Naive B cell (primary cell): ENCODE results near the gene GATA2. TPM values are rescaled to one million over a fixed set of nuclear protein-coding genes. Genes with fewer than 3 reads are reported as not detected.

ENCODE experiments used
- ATAC-seq, 2 donors: fragments of 150-1000 bp; cut with Tn5 transposase; 2 replicates each; pipeline ENCODE4 v1.10.0; 2021; ENCODE audit warnings: low read depth in 2 of 2, mild to moderate bottlenecking in 2 of 2, moderate library complexity in 2 of 2
- DNase-seq: peaks from one replicate; pipeline ENCODE4 v3.0.0; 2022
- H3K27ac Mint-ChIP-seq, 6 donors: one replicate each; pipeline ENCODE4 v1.8.0; 2020 to 2022; ENCODE audit warnings: mild to moderate bottlenecking in 6 of 6, mixed read lengths in 6 of 6, moderate library complexity in 5 of 6, inconsistent platforms in 2 of 6
- H3K27me3 Mint-ChIP-seq, 3 donors: one replicate each; pipeline ENCODE4 v1.8.0; 2021 to 2022; ENCODE audit warnings: mixed read lengths in 3 of 3, mild to moderate bottlenecking in 1 of 3
- H3K36me3 Mint-ChIP-seq, 2 donors: one replicate each; pipeline ENCODE4 v1.8.0; 2020 to 2022; ENCODE audit warnings: mixed read lengths in 2 of 2, inconsistent platforms in 1 of 2, mild to moderate bottlenecking in 1 of 2
- H3K4me1 Mint-ChIP-seq, 3 donors: one replicate each; pipeline ENCODE4 v1.8.0; 2020 to 2022; ENCODE audit warnings: mixed read lengths in 3 of 3, inconsistent platforms in 1 of 3, mild to moderate bottlenecking in 1 of 3, moderate library complexity in 1 of 3
- H3K4me3 Mint-ChIP-seq, 8 donors: one replicate each; pipeline ENCODE4 v1.8.0; 2020 to 2022; ENCODE audit warnings: mild to moderate bottlenecking in 8 of 8, mixed read lengths in 8 of 8, moderate library complexity in 8 of 8, inconsistent platforms in 2 of 8
- H3K9me3 Mint-ChIP-seq, 7 donors: one replicate each; pipeline ENCODE4 v1.8.0; 2020 to 2022; ENCODE audit warnings: mixed read lengths in 7 of 7, mild to moderate bottlenecking in 5 of 7, inconsistent platforms in 2 of 7, moderate library complexity in 1 of 7
- polyA plus RNA-seq, 6 donors: library from polyadenylated mRNA; unstranded; fragments of 300-500 nt; fragmentation: Illumina TruSeq; gene quantifications; one replicate each; pipeline ENCODE4 v1.2.3, GENCODE V29; 2021; ENCODE audit warnings: low read depth in 6 of 6

The GATA2 gene
- polyA plus RNA-seq: under 1 TPM in 3 of 6 donors, not detected in 3; 0.21 to 0.49 (median 0.28) TPM

DNA sequence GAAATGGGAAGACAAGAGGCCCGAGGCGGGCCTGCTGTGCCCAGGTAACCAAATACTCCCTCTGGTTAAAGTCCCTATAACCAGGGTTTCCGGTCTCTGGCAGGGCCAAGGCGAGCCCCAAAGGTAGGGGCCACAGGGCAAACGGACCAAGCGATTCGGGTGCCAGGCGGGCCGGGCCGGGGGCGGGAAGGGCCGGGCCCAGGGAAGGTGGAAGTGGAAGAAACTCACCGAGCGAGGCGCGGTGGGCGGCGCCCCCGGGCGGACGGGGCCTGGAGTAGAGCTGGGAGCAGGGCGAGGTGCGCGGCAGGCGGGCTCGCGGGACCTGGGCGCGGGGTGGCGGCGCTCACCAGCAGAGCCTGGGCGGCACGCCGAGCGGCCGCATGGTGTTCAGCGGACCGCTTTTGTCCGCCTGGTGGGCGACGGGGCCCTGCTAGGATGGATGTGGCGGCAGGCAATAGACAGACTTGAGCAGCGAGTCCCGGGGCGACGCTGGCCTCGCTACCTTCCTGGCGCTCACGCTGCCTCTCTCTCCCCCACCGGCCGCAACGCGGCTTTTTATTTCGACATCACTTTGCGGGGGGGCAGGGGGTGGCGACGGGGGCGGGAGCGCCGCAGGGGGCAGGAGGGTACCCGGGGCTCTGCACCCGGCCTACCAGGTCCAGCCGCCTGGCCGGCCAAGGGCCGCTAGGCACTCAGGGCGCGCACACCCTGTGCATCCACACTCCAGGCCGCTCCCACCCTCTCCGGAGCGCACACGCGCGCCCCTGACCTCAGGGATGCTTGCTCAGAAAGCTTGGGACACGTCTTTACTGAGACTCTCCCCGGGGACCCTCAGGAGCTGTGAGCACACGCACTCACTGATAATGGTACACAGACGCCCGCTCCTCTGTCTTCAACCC is at the start of gene GATA2:
Gene GATA2, minus strand, starts transcription at position 531 of the 899 bp plus-strand sequence. CDS start 6,170 bp downstream, outside the sequence.
- Mint-ChIP-seq H3K4me1 (peaks cover 20 to 32% (median 32%) of the 10 kb centered on the region in 3 donors), H3K9me3 (peaks cover 0 to 3% (median 0%) of the 10 kb centered on the region in 7 donors), H3K36me3 (peaks cover 4 to 8% of the 10 kb centered on the region in 2 donors), H3K27me3 (peaks cover 45 to 81% (median 75%) of the 10 kb centered on the region in 3 donors), H3K4me3 (peak within 1 kb of the TSS in 7 of 8 donors; percentile 63 to 89 (median 71)), H3K27ac (peak within 1 kb of the TSS in 2 of 6 donors; percentile 26 to 56)
- DNase-seq (no peak), ATAC-seq (peak; percentile 17 to 19)

DNA sequence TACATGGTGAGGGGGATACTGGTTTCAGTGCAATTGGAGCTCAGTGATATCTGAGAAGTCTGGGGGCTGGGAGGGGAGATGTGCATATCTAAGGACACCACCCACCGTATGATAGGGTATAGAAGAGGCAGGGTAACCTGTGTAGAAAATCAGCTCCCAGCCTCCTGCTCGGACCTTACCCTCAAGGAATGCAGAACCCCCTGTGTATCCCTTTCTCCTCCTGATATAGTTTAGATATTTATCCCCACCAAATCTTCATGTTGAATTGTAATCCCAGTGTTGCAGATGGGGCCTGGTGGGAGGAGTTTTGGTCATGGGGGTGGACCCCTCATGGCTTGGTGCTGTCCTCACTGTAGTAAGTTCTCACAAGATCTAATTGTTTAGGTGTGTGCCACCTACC is 48.2 kb upstream of the GATA2 start:
- Mint-ChIP-seq H3K27me3 (peaks cover 21 to 56% (median 51%) of the 10 kb centered on the region in 3 donors), H3K9me3 (peaks cover 11 to 33% (median 17%) of the 10 kb centered on the region in 7 donors), H3K4me3 (no peak overlapping the region), H3K4me1 (no peaks in the 10 kb centered on the region), H3K27ac (no peak overlapping the region), H3K36me3 (peaks cover 6 to 14% of the 10 kb centered on the region in 2 donors)
- DNase-seq: no peak
- no peak for ATAC-seq

DNA sequence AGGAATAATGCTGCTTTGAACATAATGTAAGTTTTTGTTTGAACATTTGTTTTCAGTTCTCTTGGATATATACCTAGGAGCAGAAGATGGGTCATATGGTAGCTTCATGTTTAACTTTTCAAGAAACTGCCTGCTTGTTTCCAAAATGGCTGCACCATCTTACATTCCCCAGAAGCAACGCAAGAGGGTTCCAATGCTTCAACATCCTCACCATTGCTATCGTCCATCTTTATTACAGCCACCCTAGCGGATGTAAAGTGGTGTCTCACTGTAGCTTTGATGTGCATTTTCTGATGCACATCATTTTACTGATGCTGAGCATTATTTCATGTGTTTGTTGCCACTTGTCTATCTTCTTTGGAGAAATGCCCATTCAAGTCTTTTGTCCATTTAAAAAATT is 46.4 kb upstream of the GATA2 start:
- peaks cover 12 to 28% (median 16%) of the 10 kb centered on the region in 7 donors for H3K9me3 Mint-ChIP-seq
- no peak overlapping the region for H3K4me3 Mint-ChIP-seq
- DNase-seq (no peak), ATAC-seq (no peak)
- peaks cover 6 to 14% of the 10 kb centered on the region in 2 donors for H3K36me3 Mint-ChIP-seq
- H3K27me3 Mint-ChIP-seq: peaks cover 35 to 71% (median 58%) of the 10 kb centered on the region in 3 donors
- H3K4me1 Mint-ChIP-seq: no peaks in the 10 kb centered on the region
- no peak overlapping the region for H3K27ac Mint-ChIP-seq

DNA sequence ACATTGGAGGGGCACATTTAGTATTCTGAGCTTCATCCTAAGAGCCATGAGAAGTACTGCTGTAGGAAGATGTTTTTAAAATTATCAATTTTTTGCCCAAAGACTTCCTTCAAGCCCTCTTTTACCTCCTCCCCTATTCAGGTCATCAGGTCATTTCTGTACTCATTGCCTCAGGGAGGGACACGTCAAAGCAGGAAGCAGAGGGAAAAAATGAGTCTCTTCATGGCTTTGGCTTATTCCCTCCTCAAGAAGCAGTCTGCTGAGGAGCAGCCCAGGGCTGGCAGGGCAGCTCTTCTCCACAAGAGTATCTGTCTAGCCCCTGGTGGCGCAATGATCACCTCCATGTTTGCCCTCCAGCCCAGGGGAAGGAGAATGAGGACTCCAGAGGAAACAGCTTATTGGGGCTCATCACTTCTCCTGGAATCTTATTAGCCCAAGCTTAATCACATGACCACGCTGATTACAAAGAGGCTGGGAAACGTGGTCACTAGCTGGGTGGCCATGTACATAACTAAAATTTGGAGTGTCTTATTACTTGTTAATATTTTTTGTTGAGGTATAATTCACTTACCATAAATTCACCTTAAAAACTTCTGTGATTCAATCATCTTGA is 44.2 kb upstream of the GATA2 start:
- peaks cover 35 to 75% (median 58%) of the 10 kb centered on the region in 3 donors for H3K27me3 Mint-ChIP-seq
- H3K27ac Mint-ChIP-seq: no peak overlapping the region
- peaks cover 0 to 11% (median 4%) of the 10 kb centered on the region in 7 donors for H3K9me3 Mint-ChIP-seq
- H3K4me1 Mint-ChIP-seq: no peaks in the 10 kb centered on the region
- DNase-seq: no peak
- H3K4me3 Mint-ChIP-seq: no peak overlapping the region
- ATAC-seq: no peak
- no peaks in the 10 kb centered on the region for H3K36me3 Mint-ChIP-seq

DNA sequence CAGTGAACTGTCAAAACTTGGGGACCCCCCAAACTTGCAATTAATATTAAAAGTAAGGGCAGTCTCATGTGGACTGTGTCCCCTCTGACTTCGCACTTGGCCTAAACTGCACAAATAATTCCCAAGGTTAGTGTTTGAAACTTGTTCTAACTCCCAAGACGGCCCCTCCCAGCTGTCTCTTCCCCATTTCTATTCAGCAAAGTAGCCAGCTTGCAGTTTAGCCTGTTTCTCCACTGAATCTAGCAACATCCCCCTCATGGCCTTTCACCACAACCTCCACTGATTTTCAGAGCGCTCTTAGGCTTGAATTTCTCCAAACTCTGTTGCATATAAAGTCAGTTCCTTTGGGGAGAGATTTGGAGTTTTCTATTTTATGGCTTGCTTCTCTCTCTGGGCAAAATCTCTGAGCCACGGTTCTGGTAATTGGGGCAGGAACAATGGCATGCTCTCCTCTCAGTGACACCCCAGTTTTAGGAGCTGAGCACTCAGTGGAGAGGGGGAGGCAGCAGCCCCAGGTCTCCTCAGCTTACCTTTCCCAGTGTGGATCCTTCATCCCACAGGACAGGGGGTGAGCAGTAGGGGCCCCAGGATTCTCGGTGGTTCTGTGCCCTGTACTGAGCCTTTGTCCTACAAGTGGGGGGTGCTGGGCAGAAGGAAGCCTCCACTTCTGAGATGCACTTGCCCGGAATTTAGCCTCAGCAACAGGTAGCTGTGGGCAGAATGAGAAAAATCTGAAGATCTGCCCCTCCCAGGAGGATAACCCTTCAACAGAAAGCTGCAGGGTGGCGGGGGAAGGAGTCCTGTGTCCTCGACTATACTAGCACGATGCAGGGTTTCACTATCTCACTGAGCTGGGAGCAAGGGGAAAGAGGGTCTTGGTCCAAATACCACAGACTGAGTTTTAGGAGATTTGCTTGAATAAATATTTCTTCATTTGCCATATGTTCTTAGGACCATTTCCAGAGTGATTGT is 39.3 kb upstream of the GATA2 start:
- H3K27me3 Mint-ChIP-seq: peaks cover 23 to 57% (median 29%) of the 10 kb centered on the region in 3 donors
- no peak for DNase-seq
- no peaks in the 10 kb centered on the region for H3K36me3 Mint-ChIP-seq
- peaks cover 0 to 10% (median 0%) of the 10 kb centered on the region in 7 donors for H3K9me3 Mint-ChIP-seq
- no peaks in the 10 kb centered on the region for H3K4me1 Mint-ChIP-seq
- ATAC-seq: no peak
- peak overlapping the region in 1 of 6 donors; percentile 19 for H3K27ac Mint-ChIP-seq
- H3K4me3 Mint-ChIP-seq: no peak overlapping the region

DNA sequence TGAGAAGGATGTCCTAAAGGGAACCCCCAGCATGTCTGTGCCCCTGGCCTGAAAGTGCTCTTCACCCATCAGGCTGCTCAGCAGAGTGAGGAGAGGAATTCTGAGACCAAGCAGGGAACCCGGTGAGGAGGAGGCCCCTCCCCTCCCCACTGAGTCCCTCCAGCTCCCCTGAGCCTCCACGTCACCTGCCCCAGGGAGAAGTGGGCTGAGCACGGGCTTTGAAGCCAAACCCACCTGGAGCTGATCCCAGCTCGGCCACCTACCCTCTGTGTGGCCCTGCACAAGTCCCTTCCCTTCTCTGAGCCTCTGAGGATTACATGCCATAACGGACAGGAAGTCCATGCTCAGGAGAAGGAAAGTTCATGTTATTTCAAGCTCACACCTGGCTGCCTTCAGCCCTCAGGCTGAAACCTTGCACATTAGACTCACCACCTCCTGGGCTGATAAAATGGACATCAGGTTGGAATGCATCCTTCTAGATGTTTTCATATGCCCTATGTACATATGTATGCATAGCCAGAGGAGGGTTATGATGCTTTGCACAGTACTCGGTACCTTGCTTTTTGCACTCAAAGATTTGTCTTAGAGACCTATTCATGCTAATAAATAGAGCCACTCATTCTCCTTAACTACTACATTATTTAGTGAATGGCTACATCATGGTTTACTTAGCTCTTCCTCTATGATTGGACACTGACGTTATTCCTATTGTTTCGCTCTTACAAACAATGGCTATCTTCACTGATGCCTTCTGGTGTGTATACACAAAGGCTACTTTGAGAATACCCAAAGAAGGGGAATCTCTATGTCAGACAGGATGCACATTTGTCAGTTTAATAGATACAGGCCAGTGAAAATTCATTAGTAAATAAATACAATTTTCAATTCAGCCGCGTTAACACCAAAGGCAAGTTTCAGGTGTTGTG is 31.6 kb upstream of the GATA2 start:
- ATAC-seq: no peak
- H3K27ac Mint-ChIP-seq: peak overlapping the region in 1 of 6 donors; percentile 56
- H3K27me3 Mint-ChIP-seq: peaks cover 19 to 24% (median 22%) of the 10 kb centered on the region in 3 donors

DNA sequence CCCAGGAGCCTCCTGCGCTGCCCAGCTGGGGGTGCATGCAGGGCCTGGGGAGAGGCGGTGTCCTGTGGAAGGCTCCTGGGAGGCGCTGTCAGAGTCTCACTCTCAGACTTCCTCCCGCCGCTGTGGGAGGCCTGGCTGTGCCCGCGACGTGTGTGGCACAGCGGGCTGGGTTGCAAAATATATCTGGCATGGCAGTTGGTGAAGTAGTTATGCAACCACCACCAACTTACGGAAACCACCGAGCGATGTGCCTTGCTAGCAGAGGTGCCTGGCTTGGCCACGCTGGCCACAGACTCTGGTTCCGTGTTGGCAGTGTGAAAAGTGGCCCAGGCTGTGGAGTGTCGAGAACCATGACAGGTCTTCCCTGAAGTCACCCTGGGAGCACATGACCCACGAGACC is 30.6 kb upstream of the GATA2 start:
- peaks cover 19 to 34% (median 30%) of the 10 kb centered on the region in 3 donors for H3K27me3 Mint-ChIP-seq
- no peaks in the 10 kb centered on the region for H3K4me1 Mint-ChIP-seq
- ATAC-seq (no peak), DNase-seq (no peak)
- no peaks in the 10 kb centered on the region for H3K36me3 Mint-ChIP-seq
- H3K4me3 Mint-ChIP-seq: no peak overlapping the region
- H3K9me3 Mint-ChIP-seq: peaks cover 0 to 4% (median 0%) of the 10 kb centered on the region in 7 donors
- H3K27ac Mint-ChIP-seq: no peak overlapping the region

More for the DNA sequence above, 31.6 kb upstream of the GATA2 start:
- Mint-ChIP-seq H3K4me1 (no peaks in the 10 kb centered on the region), H3K4me3 (no peak overlapping the region), H3K9me3 (peaks cover 0 to 3% (median 0%) of the 10 kb centered on the region in 7 donors), H3K36me3 (no peaks in the 10 kb centered on the region)
- DNase-seq: no peak

DNA sequence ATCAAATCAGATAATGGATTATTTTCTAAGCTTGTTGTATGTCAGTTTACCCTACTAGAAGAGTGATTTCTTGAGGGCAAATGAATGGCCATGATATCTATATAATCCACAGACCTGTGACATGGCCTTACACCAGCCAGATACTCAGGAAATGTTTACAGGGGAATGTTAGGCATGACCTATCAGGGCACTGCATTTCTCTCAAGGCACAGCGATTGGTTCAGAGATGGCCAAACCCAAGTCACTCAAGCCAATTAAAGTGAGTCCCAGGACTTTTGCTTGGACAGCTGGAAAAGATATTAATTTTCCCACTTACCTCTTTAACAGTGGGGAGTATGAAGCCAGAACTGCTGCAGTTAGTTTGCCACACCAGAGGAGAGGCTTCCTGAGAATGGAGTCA is 28.7 kb upstream of the GATA2 start:
- Mint-ChIP-seq H3K4me1 (no peaks in the 10 kb centered on the region), H3K4me3 (no peak overlapping the region), H3K27me3 (peaks cover 26 to 53% (median 48%) of the 10 kb centered on the region in 3 donors), H3K36me3 (no peaks in the 10 kb centered on the region), H3K27ac (no peak overlapping the region), H3K9me3 (peaks cover 0 to 4% (median 0%) of the 10 kb centered on the region in 7 donors)
- DNase-seq (no peak), ATAC-seq (no peak)

DNA sequence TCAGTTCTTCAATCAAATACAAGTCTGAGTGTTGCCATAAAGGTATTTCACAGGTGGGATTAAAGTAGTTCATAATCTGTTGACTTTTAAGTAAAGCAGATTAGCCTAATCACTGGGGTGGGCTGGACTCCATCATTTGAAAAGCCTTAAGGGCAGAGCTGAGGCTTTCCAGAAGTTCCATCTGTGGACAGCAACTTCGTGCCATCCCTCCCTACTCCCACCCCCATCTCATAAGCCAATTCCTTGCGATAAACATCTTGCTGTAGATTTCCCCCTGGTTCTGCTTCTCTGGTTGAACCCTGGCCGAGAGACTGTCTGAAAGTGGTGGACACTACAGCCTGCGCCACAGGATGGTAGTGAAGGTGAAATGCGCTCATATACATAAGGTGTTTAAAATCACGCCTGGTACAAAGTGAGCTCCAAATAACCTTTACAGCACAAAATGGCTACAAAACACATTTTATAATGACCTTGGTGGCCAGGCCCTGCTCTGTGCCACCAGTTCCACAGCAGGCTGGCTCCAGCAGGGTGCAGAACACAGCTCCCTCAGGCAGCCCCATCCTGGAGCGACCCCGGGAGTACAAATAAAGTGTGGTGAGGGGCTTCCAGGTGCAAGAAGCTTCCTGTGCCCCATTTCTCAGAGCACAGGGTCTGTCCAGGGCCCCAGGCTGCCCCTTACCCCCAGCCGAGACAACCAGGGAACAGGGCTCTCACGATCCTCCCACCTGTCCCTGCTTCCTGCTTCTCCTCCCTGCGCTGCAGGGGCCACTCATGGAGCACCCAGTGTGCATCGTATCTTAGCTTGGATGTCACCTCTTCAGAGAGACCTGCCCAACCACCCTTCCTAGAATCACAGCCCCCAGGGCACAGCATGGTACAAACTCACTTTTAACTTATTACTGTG is 25.8 kb upstream of the GATA2 start:
- Mint-ChIP-seq H3K4me1 (no peaks in the 10 kb centered on the region), H3K36me3 (peaks cover 0 to 4% of the 10 kb centered on the region in 2 donors), H3K27me3 (peaks cover 25 to 69% (median 46%) of the 10 kb centered on the region in 3 donors), H3K4me3 (no peak overlapping the region), H3K9me3 (peaks cover 4 to 24% (median 16%) of the 10 kb centered on the region in 7 donors), H3K27ac (no peak overlapping the region)
- no peak for ATAC-seq
- no peak for DNase-seq

DNA sequence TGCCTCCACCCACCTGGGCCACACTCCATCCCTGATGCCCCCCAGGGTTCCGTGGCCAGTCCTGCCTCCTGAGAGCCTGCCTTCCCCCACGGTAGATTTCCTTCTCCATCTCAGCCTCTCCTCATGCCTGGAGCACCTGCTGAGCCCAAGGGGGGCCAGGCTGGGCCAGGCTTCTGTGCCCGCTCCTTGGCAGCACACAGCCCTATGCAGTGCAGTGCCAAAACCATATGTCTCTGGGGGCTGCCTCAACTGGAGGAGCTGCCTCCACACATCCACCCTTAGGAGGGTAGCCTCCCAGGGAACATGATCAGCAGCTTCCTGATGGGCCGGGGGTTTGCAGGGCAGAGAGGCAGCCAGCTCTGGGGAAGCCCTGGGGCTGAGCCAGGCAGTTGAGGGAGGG is 24.6 kb upstream of the GATA2 start:
- Mint-ChIP-seq H3K9me3 (peaks cover 4 to 29% (median 23%) of the 10 kb centered on the region in 7 donors), H3K36me3 (peaks cover 0 to 4% of the 10 kb centered on the region in 2 donors), H3K27me3 (peaks cover 25 to 77% (median 46%) of the 10 kb centered on the region in 3 donors), H3K27ac (no peak overlapping the region), H3K4me3 (no peak overlapping the region), H3K4me1 (no peaks in the 10 kb centered on the region)
- ATAC-seq (no peak), DNase-seq (no peak)

DNA sequence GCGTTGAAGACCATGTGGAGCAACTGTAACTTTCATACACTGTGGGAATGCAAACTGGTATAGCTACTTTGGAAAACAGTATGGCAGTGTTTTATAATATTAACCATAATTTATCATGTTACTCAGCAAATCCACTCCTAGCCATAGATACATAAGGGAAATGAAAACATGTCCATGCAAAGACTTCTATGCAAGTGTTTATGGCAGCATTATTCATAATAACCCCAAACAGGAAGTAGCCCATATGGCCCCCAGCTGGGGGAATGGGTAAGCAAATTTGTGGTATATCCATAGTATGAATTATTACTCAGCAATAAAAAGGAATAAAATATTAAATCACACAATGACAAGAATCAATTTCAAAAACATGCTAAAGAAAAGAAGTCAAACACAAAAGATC is 23.0 kb upstream of the GATA2 start:
- Mint-ChIP-seq H3K4me1 (no peaks in the 10 kb centered on the region), H3K27ac (peak overlapping the region in 1 of 6 donors; percentile 36), H3K4me3 (no peak overlapping the region), H3K36me3 (peaks cover 0 to 4% of the 10 kb centered on the region in 2 donors), H3K9me3 (peaks cover 4 to 29% (median 23%) of the 10 kb centered on the region in 7 donors), H3K27me3 (peaks cover 18 to 68% (median 43%) of the 10 kb centered on the region in 3 donors)
- ATAC-seq: no peak
- no peak for DNase-seq
